Smooth muscle cell (in vitro differentiated cells): ENCODE measurements around the gene FBXL13. TPM values are rescaled to one million over a fixed set of nuclear protein-coding genes. Genes with fewer than 3 reads are reported as not detected.
A peak's percentile ranks its signal among the peaks of the same experiment; 100 is the strongest.
"Not testable (repeated sequence)": the region's sequence is repeated elsewhere in the genome, so short reads cannot be mapped to it uniquely, and the experiment has no call there.

Experiments used
- DNase-seq: peaks from one replicate; lab custom pipeline; 2025; ENCODE audit not compliant: unreplicated experiment; lab: John Stamatoyannopoulos, UW
- H2AFZ ChIP-seq: fragments of 200-600 bp; sonication (generic); 2 replicates; pipeline ENCODE4 v1.6.0; 2016; ENCODE audit warnings: antibody characterized with exemption, low read depth, mild to moderate bottlenecking
- H3F3A ChIP-seq: fragments of 200-600 bp; sonication (generic); 2 replicates; pipeline ENCODE4 v1.6.0; 2017; ENCODE audit warnings: antibody characterized with exemption, low read depth
- H3K27ac ChIP-seq: fragments of 200-600 bp; sonication (generic); 2 replicates; pipeline ENCODE4 v1.5.1; 2016; ENCODE audit warnings: low read depth, mild to moderate bottlenecking
- H3K27me3 ChIP-seq: fragments of 200-600 bp; sonication (generic); 2 replicates; pipeline ENCODE4 v1.6.1; 2016; ENCODE audit warnings: low read depth, mild to moderate bottlenecking
- H3K36me3 ChIP-seq: fragments of 200-600 bp; sonication (generic); 2 replicates; pipeline ENCODE4 v1.5.1; 2016; ENCODE audit warnings: low read depth
- H3K4me1 ChIP-seq: fragments of 200-600 bp; sonication (generic); 2 replicates; pipeline ENCODE4 v1.5.1; 2016; ENCODE audit warnings: low read depth
- H3K4me2 ChIP-seq: fragments of 200-600 bp; sonication (generic); 2 replicates; pipeline ENCODE4 v1.6.0; 2016; ENCODE audit warnings: mild to moderate bottlenecking
- H3K4me3 ChIP-seq: fragments of 200-600 bp; sonication (generic); 2 replicates; pipeline ENCODE4 v1.5.1; 2016; ENCODE audit warnings: mild to moderate bottlenecking
- H3K79me2 ChIP-seq: fragments of 200-600 bp; sonication (generic); 2 replicates; pipeline ENCODE4 v1.6.0; 2016; ENCODE audit warnings: low read depth, mild to moderate bottlenecking
- H3K9ac ChIP-seq: fragments of 200-600 bp; sonication (generic); 2 replicates; pipeline ENCODE4 v1.6.0; 2016; ENCODE audit warnings: low read depth
- H3K9me3 ChIP-seq: fragments of 200-600 bp; sonication (generic); replicated peaks from 2 replicates; pipeline ENCODE4 v1.5.1; 2016; ENCODE audit warnings: low read depth
- H4K20me1 ChIP-seq: fragments of 200-600 bp; sonication (generic); 2 replicates; pipeline ENCODE4 v1.6.0; 2016; ENCODE audit warnings: low read depth
- CTCF ChIP-seq: fragments of 200-600 bp; sonication (generic); IDR thresholded peaks from 2 replicates; pipeline ENCODE4 v1.5.1; 2017; ENCODE audit warnings: borderline replicate concordance, mild to moderate bottlenecking, antibody characterized with exemption; ENCODE audit not compliant: insufficient read depth, poor library complexity, severe bottlenecking
- WGBS: methylation state at CpG from one replicate; pipeline ENCODE4 v1.1.7; 2016; ENCODE audit warnings: low lambda C conversion rate; 5-methylcytosine and 5-hydroxymethylcytosine counted together
- polyA plus RNA-seq: library from polyadenylated mRNA; unstranded; fragments of >200 nt; fragmentation: Nextera tagmentation; extraction: Ambion mirVana; gene quantifications from 2 replicates; pipeline ENCODE4 v1.2.1, GENCODE V29; 2016
- total RNA-seq: library from RNA; depleted of rRNA; stranded (reverse); fragments of >200 nt; gene quantifications from 2 replicates; pipeline ENCODE4 v1.2.3, GENCODE V29; 2014

Gene FBXL13
- total and polyA plus RNA-seq, 2 experiments from 2014 or later, result 2.6 to 12.1 TPM

- Histone ChIP-seq H3K4me2 (no peak overlapping the region), H3K9me3 (no peaks in the 10 kb centered on the region), H2AFZ (no peak overlapping the region), H3K36me3 (no peaks in the 10 kb centered on the region), H3K4me1 (peaks cover 4% of the 10 kb centered on the region), H3K27ac (no peak overlapping the region), H4K20me1 (no peaks in the 10 kb centered on the region), H3K27me3 (no peaks in the 10 kb centered on the region), H3K4me3 (no peak overlapping the region), H3F3A (no peaks in the 10 kb centered on the region), H3K79me2 (no peaks in the 10 kb centered on the region), H3K9ac (no peak overlapping the region)
- whole genome bisulfite sequencing, result 96% methylated on average over 1 of the region's 1 CpG
- TF ChIP-seq CTCF, result no peak
- no peak for DNase-seq
Measured at GRCh38 chr7:103116511-103116910, 41.9 kb upstream of the FBXL13 start.

GRCh38 chr7:103115771-103116170 is 41.2 kb upstream of the FBXL13 start:
- Histone ChIP-seq H3K27me3 (no peaks in the 10 kb centered on the region), H3K4me2 (no peak overlapping the region), H3K36me3 (no peaks in the 10 kb centered on the region), H3K79me2 (no peaks in the 10 kb centered on the region), H3K4me1 (peaks cover 4% of the 10 kb centered on the region), H3K9me3 (no peaks in the 10 kb centered on the region), H3F3A (no peaks in the 10 kb centered on the region), H2AFZ (no peak overlapping the region), H3K9ac (no peak overlapping the region), H3K27ac (no peak overlapping the region), H4K20me1 (no peaks in the 10 kb centered on the region), H3K4me3 (no peak overlapping the region)
- DNase-seq, result no peak
- 98% methylated on average over 4 of the region's 4 CpGs for WGBS
- TF ChIP-seq CTCF, result no peak

GRCh38 chr7:103114576-103115008 is 40.0 kb upstream of the FBXL13 start:
- no peak overlapping the region for H3K27ac ChIP-seq
- H4K20me1 ChIP-seq, result no peaks in the 10 kb centered on the region
- no peak overlapping the region for H3K9ac ChIP-seq
- H3K9me3 ChIP-seq, result no peaks in the 10 kb centered on the region
- H3K27me3 ChIP-seq, result no peaks in the 10 kb centered on the region
- no peaks in the 10 kb centered on the region for H3K36me3 ChIP-seq
- no peak overlapping the region for H3K4me3 ChIP-seq
- H3K4me1 ChIP-seq, result no peaks in the 10 kb centered on the region
- no peak overlapping the region for H3K4me2 ChIP-seq
- no peak for TF ChIP-seq CTCF
- 86% methylated on average over 1 of the region's 1 CpG for WGBS
- H3F3A ChIP-seq, result no peaks in the 10 kb centered on the region
- H3K79me2 ChIP-seq, result no peaks in the 10 kb centered on the region
- no peak for DNase-seq
- H2AFZ ChIP-seq, result no peak overlapping the region

- no peaks in the 10 kb centered on the region for H4K20me1 ChIP-seq
- no peak overlapping the region for H3K9ac ChIP-seq
- 81% methylated on average over 2 of the region's 2 CpGs for WGBS
- H3K27me3 ChIP-seq, result no peaks in the 10 kb centered on the region
- no peaks in the 10 kb centered on the region for H3K9me3 ChIP-seq
- TF ChIP-seq CTCF, result no peak
- DNase-seq, result no peak
- H3K36me3 ChIP-seq, result no peaks in the 10 kb centered on the region
- no peak overlapping the region for H3K4me3 ChIP-seq
- H3K27ac ChIP-seq, result no peak overlapping the region
- no peaks in the 10 kb centered on the region for H3F3A ChIP-seq
- no peak overlapping the region for H3K4me2 ChIP-seq
- H3K79me2 ChIP-seq, result no peaks in the 10 kb centered on the region
- no peak overlapping the region for H2AFZ ChIP-seq
- H3K4me1 ChIP-seq, result no peaks in the 10 kb centered on the region
Measured at GRCh38 chr7:103113164-103113563, 38.6 kb upstream of the FBXL13 start.

GRCh38 chr7:103106703-103107070 is 32.1 kb upstream of the FBXL13 start:
- H3K36me3 ChIP-seq, H3K4me3 ChIP-seq, H3K79me2 ChIP-seq, H3F3A ChIP-seq, DNase-seq, H3K27ac ChIP-seq, H3K9me3 ChIP-seq, H3K27me3 ChIP-seq, H2AFZ ChIP-seq, H3K4me1 ChIP-seq, H4K20me1 ChIP-seq, H3K9ac ChIP-seq: not testable (repeated sequence)
- peak overlapping the region; percentile 71 for H3K4me2 ChIP-seq
- WGBS, result 42% methylated on average over 6 of the region's 6 CpGs
